ENCODE measurements around the gene NECTIN2.

DNA sequence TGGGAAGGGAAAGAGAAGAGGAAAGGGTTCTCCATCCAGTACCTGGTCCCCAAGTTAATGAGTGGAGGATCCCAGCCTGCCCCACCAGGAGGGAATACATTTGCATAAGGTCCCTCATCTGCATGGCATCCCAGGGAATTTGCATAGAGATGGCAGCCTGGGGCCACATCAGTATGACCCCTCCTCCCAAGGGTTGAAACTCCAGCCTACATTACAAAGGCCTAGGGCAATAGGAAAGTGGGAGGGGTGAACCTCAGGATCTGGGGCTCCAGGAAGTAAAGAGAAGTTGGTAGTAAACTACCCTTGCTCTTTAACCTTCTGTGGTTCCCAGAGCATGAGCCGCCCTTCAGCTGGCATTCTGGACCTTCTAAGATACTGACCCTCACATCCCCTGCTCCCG is 6.8 kb upstream of the NECTIN2 start:
- TF ChIP-seq, protein P1, sequence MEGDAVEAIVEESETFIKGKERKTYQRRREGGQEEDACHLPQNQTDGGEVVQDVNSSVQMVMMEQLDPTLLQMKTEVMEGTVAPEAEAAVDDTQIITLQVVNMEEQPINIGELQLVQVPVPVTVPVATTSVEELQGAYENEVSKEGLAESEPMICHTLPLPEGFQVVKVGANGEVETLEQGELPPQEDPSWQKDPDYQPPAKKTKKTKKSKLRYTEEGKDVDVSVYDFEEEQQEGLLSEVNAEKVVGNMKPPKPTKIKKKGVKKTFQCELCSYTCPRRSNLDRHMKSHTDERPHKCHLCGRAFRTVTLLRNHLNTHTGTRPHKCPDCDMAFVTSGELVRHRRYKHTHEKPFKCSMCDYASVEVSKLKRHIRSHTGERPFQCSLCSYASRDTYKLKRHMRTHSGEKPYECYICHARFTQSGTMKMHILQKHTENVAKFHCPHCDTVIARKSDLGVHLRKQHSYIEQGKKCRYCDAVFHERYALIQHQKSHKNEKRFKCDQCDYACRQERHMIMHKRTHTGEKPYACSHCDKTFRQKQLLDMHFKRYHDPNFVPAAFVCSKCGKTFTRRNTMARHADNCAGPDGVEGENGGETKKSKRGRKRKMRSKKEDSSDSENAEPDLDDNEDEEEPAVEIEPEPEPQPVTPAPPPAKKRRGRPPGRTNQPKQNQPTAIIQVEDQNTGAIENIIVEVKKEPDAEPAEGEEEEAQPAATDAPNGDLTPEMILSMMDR (IDR thresholded peaks at IDR 0.05) = no peak
- no peak for TF ChIP-seq POLR2A (IDR thresholded peaks at IDR 0.05)
